ENCODE measurements around the gene PDE1C. TPM values are rescaled to one million over a fixed set of nuclear protein-coding genes. Genes with fewer than 3 reads are reported as not detected.

The PDE1C gene
- total RNA-seq, 2 donors from 2014 or later: not detected

DNA sequence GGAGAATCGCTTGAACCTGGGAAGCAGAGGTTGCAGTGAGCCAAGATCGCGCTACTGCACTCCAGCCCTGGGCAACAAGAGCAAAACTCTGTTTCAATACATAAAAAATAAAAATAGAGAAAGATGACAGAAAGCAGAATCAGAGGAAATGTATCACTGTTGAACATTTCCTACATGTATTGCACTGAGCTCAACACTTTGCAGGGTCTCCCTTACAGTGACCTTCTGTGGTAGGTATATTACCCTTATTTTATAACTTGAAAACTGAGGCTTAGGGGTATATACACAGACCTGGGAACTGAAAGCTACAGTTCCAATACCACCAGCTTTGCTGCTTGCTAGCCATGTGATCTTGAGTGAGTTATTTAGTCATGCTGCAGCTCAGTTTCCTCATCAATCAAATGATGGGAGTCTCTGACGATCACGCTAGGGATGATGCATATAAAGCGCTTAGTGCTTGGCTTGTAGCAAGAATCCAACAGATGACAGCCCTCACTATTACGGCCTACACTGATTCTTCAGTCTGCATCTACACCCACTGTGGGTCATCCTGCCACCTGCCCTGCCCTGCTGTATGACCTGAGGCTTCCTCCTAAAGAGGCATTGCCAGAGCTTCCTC lies 99.0 kb downstream of the PDE1C start:
- Mint-ChIP-seq H3K27ac (no peak overlapping the region), H3K36me3 (ENCODE audit: low read depth) (no peaks in the 10 kb centered on the region), H3K9me3 (peaks cover 14% of the 10 kb centered on the region), H3K4me3 (no peak overlapping the region), H3K27me3 (no peaks in the 10 kb centered on the region), H3K4me1 (no peaks in the 10 kb centered on the region)
- no peak for ATAC-seq (replicated peaks)

- Mint-ChIP-seq H3K27me3 (no peaks in the 10 kb centered on the region), H3K9me3 (peaks cover 8% of the 10 kb centered on the region), H3K27ac (no peak overlapping the region), H3K36me3 (ENCODE audit: low read depth) (no peaks in the 10 kb centered on the region), H3K4me3 (no peak overlapping the region), H3K4me1 (no peaks in the 10 kb centered on the region)
- ATAC-seq (replicated peaks): no peak
Observed at GRCh38 chr7:31970501-31970900, 99.7 kb downstream of the PDE1C start.

DNA sequence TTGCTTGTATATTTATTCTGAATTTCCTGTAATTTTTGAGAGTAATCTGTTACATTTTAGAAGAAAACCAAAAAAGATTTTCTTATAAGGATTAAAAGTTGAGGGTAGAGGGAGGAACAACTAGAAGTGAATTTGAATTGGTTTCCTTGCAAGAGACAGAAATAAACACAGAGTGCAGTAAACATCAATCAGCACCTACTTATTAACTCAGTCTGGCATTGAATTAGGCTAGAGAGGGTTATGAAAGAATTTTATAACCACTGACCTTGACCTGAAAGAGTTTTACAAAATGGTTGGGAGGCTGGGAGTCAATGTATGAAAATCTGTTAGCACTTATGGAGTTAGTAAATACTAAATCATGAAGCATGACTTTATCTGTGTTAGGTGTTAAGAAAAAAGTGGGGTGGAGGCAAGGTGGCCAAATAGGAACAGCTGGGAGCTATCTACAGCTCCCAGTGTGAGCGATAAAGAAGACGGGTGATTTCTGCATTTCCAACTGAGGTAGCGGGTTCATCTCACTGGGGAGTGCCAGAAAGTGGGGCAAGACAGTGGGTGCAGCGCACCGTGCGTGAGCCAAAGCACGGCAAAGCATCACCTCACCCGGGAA lies 106.5 kb downstream of the PDE1C start:
- Mint-ChIP-seq H3K4me1 (no peaks in the 10 kb centered on the region), H3K27ac (no peak overlapping the region), H3K36me3 (ENCODE audit: low read depth) (no peaks in the 10 kb centered on the region), H3K27me3 (no peaks in the 10 kb centered on the region), H3K9me3 (peaks cover 5% of the 10 kb centered on the region), H3K4me3 (no peak overlapping the region)
- no peak for ATAC-seq (replicated peaks)

GRCh38 chr7:31962246-31962645 lies 108.0 kb downstream of the PDE1C start:
- ATAC-seq (replicated peaks): no peak
- Mint-ChIP-seq H3K4me3 (no peak overlapping the region), H3K36me3 (ENCODE audit: low read depth) (no peaks in the 10 kb centered on the region), H3K27ac (no peak overlapping the region), H3K9me3 (peaks cover 5% of the 10 kb centered on the region), H3K27me3 (no peaks in the 10 kb centered on the region), H3K4me1 (no peaks in the 10 kb centered on the region)

- ATAC-seq (replicated peaks): no peak
Observed at GRCh38 chr7:31958226-31958625, 112.0 kb downstream of the PDE1C start.

DNA sequence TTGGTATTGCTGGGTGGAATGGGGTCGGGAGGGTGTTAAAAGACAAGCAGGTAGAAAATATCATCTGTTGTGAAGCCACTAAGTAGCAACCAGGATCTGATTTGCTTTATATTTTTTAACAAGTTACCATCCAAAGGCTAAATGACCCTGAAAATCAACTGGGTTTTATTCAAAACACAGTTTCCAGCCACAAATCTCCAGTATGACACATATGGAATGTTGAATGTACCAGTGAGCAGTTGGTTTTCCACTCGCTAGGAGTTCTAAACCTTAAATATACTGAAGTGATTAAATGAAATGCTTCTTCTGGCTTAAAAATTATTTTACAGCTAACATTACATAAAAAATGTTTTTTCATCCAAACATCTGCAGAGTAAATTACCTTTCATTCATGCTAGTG lies 112.5 kb downstream of the PDE1C start:
- no peaks in the 10 kb centered on the region for H3K9me3 Mint-ChIP-seq
- no peaks in the 10 kb centered on the region for H3K4me1 Mint-ChIP-seq
- H3K4me3 Mint-ChIP-seq: no peak overlapping the region
- no peak for ATAC-seq (replicated peaks)
- H3K27me3 Mint-ChIP-seq: no peaks in the 10 kb centered on the region
- no peak overlapping the region for H3K27ac Mint-ChIP-seq
- H3K36me3 Mint-ChIP-seq (ENCODE audit: low read depth): no peaks in the 10 kb centered on the region

More at GRCh38 chr7:31958226-31958625, 112.0 kb downstream of the PDE1C start:
- no peaks in the 10 kb centered on the region for H3K27me3 Mint-ChIP-seq
- no peak overlapping the region for H3K27ac Mint-ChIP-seq
- no peak overlapping the region for H3K4me3 Mint-ChIP-seq
- H3K9me3 Mint-ChIP-seq: no peaks in the 10 kb centered on the region
- H3K4me1 Mint-ChIP-seq: no peaks in the 10 kb centered on the region
- H3K36me3 Mint-ChIP-seq (ENCODE audit: low read depth): no peaks in the 10 kb centered on the region

DNA sequence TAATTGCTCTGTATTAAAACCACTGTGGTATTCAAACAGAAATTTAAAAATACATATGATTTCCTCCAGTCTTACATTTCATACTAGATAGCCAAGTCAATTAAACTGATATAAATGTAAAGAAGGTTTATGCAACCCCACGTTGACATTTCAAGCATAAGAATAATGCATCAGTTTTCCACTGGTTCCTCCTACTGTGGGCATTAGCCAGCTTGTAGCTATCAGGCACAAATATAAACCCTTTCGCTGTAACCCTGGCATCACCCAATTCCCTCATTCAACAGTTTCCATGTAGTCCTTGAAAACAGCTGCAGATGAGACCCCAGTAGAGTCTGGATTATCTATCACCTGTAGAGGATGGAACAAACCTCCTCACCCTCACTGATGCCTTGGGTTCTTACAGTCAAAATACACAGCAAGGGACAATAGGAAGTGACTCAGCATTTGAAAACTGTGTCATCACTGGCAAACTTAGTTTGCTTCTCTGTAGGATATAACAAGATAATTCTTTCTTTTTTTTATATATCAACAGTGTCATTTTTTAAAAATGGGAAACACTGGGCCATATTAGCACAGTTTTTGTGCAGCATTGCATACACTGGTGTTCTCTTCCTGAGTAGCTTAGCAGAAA lies 113.0 kb downstream of the PDE1C start:
- Mint-ChIP-seq H3K9me3 (no peaks in the 10 kb centered on the region), H3K27ac (no peak overlapping the region), H3K4me1 (no peaks in the 10 kb centered on the region), H3K4me3 (no peak overlapping the region), H3K27me3 (no peaks in the 10 kb centered on the region), H3K36me3 (ENCODE audit: low read depth) (no peaks in the 10 kb centered on the region)
- no peak for ATAC-seq (replicated peaks)

DNA sequence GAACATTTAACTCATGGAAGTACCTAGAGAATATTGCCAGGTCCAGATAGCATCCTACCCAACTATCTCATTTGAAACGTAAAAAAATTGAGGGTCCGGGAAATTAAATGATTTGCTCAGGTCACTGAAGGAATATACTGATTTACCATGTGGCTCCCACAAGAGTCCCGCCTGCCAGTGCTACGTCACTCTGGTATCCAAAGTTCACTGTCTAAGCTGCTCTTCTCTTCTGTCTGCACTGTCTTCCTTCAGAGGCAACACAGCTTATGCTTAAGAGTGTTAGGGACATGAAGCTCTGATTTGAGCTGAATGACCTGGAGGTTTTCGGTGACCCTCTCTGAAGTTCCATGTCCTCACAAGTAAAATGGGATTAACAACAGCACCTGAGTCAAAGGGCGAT lies 114.6 kb downstream of the PDE1C start:
- ATAC-seq (replicated peaks): no peak
- Mint-ChIP-seq H3K36me3 (ENCODE audit: low read depth) (no peaks in the 10 kb centered on the region), H3K27ac (no peak overlapping the region), H3K4me1 (no peaks in the 10 kb centered on the region), H3K27me3 (no peaks in the 10 kb centered on the region), H3K4me3 (no peak overlapping the region), H3K9me3 (no peaks in the 10 kb centered on the region)

DNA sequence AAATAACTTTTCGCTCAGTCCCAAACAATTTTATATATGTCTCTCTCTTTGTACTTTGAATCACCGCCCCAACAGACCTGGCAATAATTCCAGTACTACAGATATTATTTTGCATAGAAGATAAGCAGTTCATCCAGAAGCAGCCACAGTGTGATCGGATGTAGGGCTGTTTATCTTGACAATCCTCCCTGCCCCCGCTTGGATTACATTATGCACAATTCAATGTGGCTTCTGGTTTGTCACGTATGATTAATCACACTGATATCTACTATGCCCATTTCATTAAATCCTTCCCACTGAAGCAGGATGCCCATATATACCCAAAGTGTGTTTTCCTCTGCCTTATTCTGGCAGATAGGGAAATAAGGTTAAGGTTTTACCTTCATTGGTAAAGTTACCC lies 115.2 kb downstream of the PDE1C start:
- Mint-ChIP-seq H3K27me3 (no peaks in the 10 kb centered on the region), H3K36me3 (ENCODE audit: low read depth) (no peaks in the 10 kb centered on the region), H3K9me3 (no peaks in the 10 kb centered on the region), H3K27ac (no peak overlapping the region), H3K4me3 (no peak overlapping the region), H3K4me1 (no peaks in the 10 kb centered on the region)
- ATAC-seq (replicated peaks): no peak

GRCh38 chr7:31954500-31954899 lies 115.7 kb downstream of the PDE1C start:
- H3K9me3 Mint-ChIP-seq: no peaks in the 10 kb centered on the region
- no peaks in the 10 kb centered on the region for H3K4me1 Mint-ChIP-seq
- no peak overlapping the region for H3K4me3 Mint-ChIP-seq
- no peaks in the 10 kb centered on the region for H3K36me3 Mint-ChIP-seq (ENCODE audit: low read depth)
- no peak overlapping the region for H3K27ac Mint-ChIP-seq
- no peak for ATAC-seq (replicated peaks)
- no peaks in the 10 kb centered on the region for H3K27me3 Mint-ChIP-seq

DNA sequence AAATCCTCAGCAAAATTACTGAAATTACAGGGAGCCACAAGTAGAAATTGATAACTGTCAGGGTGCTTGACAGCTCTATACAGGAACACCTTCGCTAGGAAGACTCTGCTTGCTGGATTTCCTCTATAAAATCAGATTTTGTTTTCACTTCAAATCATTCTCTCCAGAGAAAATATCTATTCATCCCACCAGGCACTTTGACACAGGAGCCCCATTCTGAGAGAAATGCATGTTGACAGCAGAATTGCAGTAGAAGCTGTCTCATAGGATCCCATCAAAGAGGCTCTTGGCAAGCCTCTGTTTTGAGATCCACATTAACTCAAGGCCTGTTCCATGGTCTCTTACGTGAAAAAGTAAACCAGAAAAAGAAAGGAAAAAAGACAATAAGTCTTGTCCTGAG lies 116.8 kb downstream of the PDE1C start:
- no peaks in the 10 kb centered on the region for H3K36me3 Mint-ChIP-seq (ENCODE audit: low read depth)
- H3K4me3 Mint-ChIP-seq: no peak overlapping the region
- no peaks in the 10 kb centered on the region for H3K9me3 Mint-ChIP-seq
- H3K4me1 Mint-ChIP-seq: no peaks in the 10 kb centered on the region
- no peak for ATAC-seq (replicated peaks)
- no peaks in the 10 kb centered on the region for H3K27me3 Mint-ChIP-seq
- H3K27ac Mint-ChIP-seq: no peak overlapping the region

- no peaks in the 10 kb centered on the region for H3K9me3 Mint-ChIP-seq
- H3K4me1 Mint-ChIP-seq: no peaks in the 10 kb centered on the region
- no peak overlapping the region for H3K27ac Mint-ChIP-seq
- H3K36me3 Mint-ChIP-seq (ENCODE audit: low read depth): no peaks in the 10 kb centered on the region
- H3K4me3 Mint-ChIP-seq: no peak overlapping the region
- ATAC-seq (replicated peaks): no peak
- H3K27me3 Mint-ChIP-seq: no peaks in the 10 kb centered on the region
Observed at GRCh38 chr7:31950091-31950755, 120.0 kb downstream of the PDE1C start.

GRCh38 chr7:31948029-31948428 lies 122.2 kb downstream of the PDE1C start:
- no peak for ATAC-seq (replicated peaks)
- no peaks in the 10 kb centered on the region for H3K36me3 Mint-ChIP-seq (ENCODE audit: low read depth)
- H3K27me3 Mint-ChIP-seq: no peaks in the 10 kb centered on the region
- no peaks in the 10 kb centered on the region for H3K4me1 Mint-ChIP-seq
- H3K9me3 Mint-ChIP-seq: no peaks in the 10 kb centered on the region
- no peak overlapping the region for H3K27ac Mint-ChIP-seq
- H3K4me3 Mint-ChIP-seq: no peak overlapping the region

DNA sequence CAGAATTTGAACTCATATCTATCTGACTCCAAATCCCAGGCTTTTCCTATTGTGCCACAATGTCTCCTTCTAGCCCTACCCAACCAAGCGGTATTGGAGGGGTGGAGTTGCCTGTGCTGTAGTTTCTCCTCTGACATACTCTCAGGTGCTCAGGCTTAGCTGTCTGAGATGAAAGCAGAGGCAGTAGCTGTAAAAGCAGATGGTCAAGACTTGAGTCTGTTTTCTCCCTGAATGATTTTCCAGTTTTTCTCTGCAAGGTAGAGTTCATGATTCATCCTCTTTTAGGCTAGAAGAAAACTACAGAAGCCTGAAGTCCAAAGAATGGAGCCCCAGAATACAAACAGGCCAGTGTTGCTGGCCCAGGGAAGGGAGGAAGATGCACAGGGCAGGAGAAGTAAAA lies 130.0 kb downstream of the PDE1C start:
- no peak overlapping the region for H3K4me3 Mint-ChIP-seq
- no peak for ATAC-seq (replicated peaks)
- no peaks in the 10 kb centered on the region for H3K4me1 Mint-ChIP-seq
- H3K27ac Mint-ChIP-seq: no peak overlapping the region
- no peaks in the 10 kb centered on the region for H3K27me3 Mint-ChIP-seq
- no peaks in the 10 kb centered on the region for H3K36me3 Mint-ChIP-seq (ENCODE audit: low read depth)
- peaks cover 22% of the 10 kb centered on the region for H3K9me3 Mint-ChIP-seq

- Mint-ChIP-seq H3K9me3 (peaks cover 26% of the 10 kb centered on the region), H3K36me3 (ENCODE audit: low read depth) (no peaks in the 10 kb centered on the region), H3K4me1 (no peaks in the 10 kb centered on the region), H3K27ac (no peak overlapping the region), H3K4me3 (no peak overlapping the region), H3K27me3 (no peaks in the 10 kb centered on the region)
- ATAC-seq (replicated peaks): no peak
Observed at GRCh38 chr7:31939076-31939475, 131.1 kb downstream of the PDE1C start.
